Gastrocnemius medialis (tissue), 4 donors: Measurements from ENCODE around the gene GRIP2.

Source experiments
- CTCF ChIP-seq, 5 experiments: fragments of 450-650 bp in 3 of 5; fragments of 200-600 bp in 2 of 5; sonication (generic) in 2 of 5; IDR thresholded peaks in 4 of 5; conservative IDR thresholded peaks in 1 of 5; 1 replicate in 4 of 5; 2 replicates in 1 of 5; pipeline ENCODE4 v1.5.1; 2016 to 2019; ENCODE audit warnings: antibody characterized with exemption in 5 of 5, mild to moderate bottlenecking in 3 of 5, moderate library complexity in 3 of 5
- POLR2A ChIP-seq, 2 donors: fragments of 450-650 bp; IDR thresholded peaks; one replicate each; pipeline ENCODE4 v1.6.1; 2017; ENCODE audit warnings: antibody characterized with exemption in 2 of 2, mild to moderate bottlenecking in 2 of 2, moderate library complexity in 2 of 2

GRCh38 chr3:14492948-14493881, 46.9 kb downstream of the GRIP2 start:
- TF ChIP-seq CTCF (IDR thresholded peaks at IDR 0.05 in 4 of 5, conservative IDR thresholded peaks at IDR 0.05 in 1 of 5) (no peak), POLR2A (IDR thresholded peaks at IDR 0.05) (no peak)
